HuH-7 (cell line): ENCODE measurements around the gene MSMP.

Source experiments
- DNase-seq: peaks from one replicate; pipeline ENCODE4 v3.0.0; 2011; ENCODE audit warnings: low spot score

Gene MSMP

DNA sequence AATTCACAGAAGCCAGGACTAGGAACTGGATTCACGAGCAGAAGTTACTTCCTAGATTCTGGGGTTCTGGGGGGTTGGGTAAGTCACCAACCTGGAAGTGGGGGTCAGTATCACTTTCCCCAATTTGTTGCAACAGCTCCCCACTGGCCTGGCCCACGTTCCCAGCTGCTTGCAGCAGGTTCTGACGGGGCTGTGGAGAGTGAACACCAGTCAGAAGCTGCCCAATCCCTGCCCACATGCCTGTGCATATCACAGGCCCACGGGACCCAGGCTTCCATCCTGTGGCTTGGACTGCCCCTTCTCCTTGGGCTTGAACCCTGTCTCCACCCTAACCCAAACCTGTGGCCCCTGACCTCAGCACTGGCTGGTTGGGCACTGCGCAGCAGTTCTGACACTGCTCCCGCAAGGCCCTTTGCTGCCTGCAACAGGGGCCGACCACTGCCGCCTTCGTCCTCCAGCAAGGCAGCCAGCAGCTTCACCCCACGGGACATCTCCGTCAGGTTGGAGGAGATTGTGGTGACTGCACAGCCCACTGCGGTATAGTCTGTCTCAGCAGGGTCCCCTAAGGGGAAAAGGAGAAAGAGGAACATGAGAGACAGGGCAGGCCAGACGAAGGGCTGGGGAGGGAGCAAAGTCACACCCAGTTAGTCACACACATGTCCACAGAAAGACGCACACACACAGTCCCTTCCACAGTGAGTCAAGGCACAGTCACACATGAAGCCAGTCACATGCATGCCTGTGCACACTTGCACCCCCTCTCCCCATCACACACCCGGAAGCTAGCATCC lies 35.2 kb downstream of the MSMP start:
- DNase-seq = no peak

DNA sequence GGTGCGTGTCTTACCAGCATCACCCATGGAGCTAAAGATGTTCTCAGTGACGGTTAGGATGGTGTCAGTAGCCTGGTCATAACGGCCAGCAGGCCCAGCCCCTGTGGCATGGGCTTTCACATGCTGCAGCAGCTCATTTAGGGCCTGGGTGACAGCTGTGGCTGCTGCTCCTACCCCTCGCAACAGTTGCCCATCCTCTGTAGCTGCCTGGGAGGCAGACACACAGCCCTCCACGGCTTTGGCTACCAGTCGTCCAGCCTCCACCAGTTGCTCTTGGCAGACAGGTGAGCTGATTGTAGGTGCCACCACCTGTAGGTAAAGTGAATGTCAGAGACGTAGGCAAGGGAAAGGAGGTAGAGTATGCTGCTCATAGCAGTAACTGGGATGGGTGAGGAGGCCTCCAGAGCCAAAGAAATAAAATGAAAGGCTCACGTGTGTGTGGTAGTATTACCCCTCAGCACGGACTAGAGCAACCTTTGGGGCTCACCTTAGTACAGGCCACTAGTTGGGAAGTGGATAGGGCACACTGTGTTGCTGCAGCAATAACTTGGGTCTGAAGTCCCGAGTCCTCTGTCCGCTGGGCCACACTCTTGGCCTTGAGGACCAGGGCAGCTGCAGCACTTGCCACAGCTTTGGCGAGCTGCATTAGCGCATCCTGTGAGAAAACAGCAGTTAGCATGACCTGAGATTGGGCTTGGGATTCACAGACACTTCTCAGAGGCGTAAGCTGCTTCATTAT lies 36.8 kb downstream of the MSMP start:
- no peak for DNase-seq

DNA sequence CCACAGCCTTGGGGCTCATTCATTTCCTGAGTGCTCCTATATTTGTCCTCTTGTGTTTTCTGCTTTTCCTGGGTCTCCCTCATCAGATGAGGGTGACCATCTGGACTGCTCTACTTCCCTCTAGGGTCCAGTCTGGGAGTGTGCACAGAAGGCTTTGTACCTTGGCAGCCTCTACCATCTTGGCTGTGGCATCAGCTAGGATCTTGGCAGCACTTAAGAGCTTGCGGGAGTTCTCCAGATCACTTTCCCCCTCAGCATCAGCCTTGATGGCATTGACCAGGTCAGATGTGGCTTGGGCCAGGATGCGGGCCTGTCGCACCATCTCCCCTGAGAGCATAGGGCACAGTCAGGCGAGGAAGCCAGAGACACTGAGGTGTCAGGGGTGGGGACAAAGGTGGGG lies 37.8 kb downstream of the MSMP start:
- DNase-seq = no peak

- no peak for DNase-seq
Measured at GRCh38 chr9:35714579-35715252, 39.4 kb downstream of the MSMP start.

DNA sequence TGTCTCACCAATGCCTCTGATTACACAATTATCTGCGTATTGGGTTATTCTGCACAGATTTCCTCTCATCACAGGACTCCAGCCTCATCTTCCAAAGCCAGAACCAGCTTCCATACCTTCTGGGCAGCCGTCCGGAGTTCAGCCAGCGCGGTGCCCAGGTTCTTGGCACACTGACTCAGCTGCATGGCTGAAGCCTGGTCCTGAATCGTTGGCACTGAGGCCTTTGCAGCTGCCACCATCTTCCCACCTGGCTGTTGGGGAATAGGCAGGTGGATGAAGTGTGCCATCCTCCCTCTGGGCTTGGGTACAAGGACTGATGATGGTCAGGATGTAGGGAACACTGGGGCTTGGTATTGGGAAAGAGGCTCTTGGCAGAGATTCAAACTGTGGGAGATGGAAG lies 40.0 kb downstream of the MSMP start:
- DNase-seq = no peak

DNA sequence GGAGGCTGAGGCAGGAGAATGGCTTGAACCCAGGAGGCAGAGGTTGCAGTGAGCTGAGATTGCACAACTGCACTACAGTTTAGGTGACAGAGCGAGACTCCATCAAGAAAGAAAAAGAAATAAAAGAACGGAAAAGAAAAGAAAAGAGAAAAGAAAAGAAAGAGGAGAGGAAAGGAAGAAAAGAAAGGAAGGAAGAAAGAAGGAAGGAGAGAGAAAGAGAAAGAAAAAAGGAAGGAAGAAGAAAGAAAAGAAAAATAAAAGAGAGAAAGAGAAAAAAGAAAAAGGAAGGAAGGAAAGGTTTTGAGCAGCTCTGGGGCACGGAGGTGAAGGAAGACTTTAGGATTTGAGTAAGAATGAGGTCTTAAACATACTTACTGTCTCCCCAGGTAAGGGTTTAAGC lies 40.5 kb downstream of the MSMP start:
- no peak for DNase-seq

- DNase-seq = no peak
Measured at GRCh38 chr9:35712762-35713400, 41.2 kb downstream of the MSMP start.

DNA sequence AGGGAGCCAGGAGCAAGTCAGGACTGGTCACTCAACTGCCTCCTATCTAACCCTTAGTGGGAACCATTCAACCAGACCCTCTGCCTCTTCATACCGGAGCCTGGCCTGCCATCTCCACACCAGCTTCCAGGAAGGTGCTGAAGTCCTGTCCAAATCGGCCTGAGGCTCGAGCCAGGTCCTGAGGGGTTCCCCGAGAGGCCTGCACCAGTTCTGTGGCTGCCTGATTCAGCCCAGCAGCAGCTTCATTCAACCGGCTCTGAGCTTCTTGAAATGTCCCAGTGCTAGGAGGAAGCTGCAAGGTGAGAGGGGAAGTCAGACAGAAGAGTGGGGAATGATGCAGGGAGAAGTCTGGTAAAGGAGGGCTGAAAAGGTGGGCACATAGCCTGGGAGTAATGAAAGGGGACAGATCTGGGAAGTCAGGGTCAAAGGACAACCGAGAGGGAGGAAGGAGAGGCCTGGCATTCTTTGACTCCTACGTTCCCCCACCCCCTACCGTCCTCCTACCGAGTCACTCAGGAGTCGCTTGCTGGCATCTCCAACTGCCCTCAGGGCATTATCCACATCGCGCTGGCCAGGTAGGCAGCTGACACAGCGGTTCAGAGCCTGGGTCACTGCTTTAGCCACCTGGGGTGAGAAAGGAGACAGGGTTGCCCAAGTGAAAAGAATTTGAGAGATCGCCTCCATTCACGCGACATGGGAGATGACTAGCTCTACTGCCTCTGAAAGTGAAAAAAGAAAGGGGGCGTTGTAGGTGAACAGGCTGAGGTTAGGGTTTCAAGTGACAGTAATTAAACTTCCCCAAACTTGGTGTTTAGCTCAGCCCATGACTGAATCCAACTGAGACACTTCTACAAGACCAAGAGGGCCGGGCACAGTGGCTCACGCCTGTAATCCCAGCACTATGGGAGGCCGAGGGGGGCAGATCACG lies 42.3 kb downstream of the MSMP start:
- no peak for DNase-seq

GRCh38 chr9:35710818-35711500 lies 43.1 kb downstream of the MSMP start:
- DNase-seq = no peak

- no peak for DNase-seq
Measured at GRCh38 chr9:35708146-35708545, 45.9 kb downstream of the MSMP start.

DNA sequence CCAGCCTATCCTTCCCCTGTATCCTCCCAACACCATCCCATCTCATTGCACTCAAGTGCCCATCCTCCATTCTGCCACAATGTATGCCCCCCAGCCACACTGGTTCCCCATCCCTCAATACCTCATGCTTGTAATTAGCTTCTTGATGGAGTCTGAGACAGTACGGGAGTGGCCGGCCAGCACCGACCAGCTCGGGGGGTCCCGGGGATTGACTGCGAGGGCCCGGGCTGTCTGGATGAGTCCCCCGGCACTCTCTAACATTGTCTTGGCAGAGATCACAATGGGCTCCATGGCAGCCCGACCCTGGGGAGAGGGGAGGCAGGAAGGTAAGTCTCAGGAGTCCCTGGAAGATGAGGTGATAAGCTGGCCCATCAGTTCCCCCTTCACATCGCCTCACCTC lies 47.1 kb downstream of the MSMP start:
- no peak for DNase-seq

- no peak for DNase-seq
Measured at GRCh38 chr9:35705836-35706430, 48.1 kb downstream of the MSMP start.

DNA sequence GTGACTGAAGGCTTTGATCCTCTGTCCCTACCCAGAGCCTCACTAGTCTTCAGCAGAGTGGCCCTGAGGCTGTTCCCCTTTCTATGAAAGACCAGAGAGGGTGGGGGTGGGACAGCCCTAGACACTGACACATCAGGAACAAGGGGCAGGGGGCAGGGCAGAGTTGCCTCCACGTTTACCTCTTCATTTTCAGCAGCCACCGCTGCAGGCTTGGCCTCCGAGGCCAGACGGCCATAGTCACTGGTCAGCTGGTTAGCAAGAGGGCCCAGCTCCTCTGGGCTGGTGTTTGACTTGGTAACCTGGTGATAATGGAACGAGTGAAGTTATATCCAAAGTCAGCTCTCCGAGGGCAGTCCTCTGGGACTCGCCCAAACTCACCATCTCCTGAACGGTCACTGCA lies 48.7 kb downstream of the MSMP start:
- no peak for DNase-seq

DNA sequence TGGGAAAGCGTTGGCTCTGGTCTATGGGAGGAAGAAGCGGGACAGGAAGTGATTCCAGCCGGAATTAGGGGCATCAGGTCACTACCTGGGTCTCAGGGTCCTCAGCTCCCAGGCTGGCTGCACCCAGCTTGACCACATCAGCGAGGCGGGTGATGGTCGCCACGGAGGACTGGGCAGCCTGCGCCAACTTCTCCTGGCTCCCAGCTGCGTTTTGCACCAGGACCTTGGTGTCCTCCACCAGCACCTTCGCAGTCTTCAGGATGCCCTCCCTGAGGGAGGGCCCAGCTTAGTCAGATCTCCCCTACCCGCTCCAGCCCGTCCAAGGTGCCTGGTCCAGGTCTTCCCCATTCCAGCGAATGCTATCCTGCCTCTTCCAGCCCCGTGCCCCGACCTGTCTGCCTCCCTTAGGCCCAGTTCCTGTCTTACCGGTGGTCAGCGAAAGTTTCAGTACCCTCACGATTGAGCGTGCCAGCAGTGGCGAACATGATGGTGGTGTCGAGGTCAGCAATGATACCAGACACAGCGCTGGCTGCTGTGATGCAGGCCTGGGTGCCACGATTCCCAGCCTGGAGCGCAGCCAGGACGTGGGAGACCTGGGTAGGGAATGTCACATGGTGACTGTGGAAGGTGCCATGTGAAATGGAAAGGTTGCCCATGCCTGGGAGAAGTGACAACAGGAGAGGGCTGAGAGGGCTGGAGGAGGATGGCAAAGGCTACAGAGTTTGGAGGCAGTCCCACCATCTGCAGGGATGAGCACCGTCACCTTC lies 50.0 kb downstream of the MSMP start:
- DNase-seq = no peak
